GM19239 (cell line): ENCODE results near the gene LDLRAD3.

ENCODE experiments used
- DNase-seq: peaks from one replicate; pipeline ENCODE4 v3.0.0; 2011; ENCODE audit warnings: low spot score; ENCODE audit not compliant: insufficient read length
- FAIRE-seq: peaks from 2 replicates; lab custom pipeline; 2011; peaks lifted over from hg19 to GRCh38; lab: Jason Lieb, UNC

LDLRAD3 gene

DNA sequence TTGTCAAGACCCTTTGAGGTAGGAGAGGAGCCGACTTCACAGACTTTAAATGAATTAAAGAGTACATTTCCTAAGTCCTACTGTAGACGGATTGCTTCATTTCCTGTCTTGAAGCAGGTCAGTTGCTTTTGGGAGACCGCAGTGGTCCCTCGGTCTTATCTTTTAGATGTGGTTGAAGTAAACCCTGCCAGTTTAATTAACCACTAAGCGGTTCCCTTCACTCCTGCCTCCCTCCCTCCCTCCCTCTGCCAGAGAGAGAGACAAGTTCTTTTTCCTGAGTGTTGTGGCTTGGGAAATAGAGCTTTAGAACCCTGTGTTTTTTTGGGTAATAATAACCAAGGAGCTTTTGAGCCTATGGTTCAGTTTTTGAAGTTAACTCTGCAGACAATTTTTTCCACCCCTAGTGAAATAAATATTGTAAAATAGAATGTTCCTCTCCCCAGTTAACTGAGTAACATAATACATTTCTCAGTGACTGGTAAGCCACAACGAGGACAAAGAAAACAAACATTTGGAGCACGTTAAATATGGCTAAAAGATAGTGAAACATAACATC is 147.5 kb downstream of the LDLRAD3 start:
- FAIRE-seq (no peak), DNase-seq (no peak)

DNA sequence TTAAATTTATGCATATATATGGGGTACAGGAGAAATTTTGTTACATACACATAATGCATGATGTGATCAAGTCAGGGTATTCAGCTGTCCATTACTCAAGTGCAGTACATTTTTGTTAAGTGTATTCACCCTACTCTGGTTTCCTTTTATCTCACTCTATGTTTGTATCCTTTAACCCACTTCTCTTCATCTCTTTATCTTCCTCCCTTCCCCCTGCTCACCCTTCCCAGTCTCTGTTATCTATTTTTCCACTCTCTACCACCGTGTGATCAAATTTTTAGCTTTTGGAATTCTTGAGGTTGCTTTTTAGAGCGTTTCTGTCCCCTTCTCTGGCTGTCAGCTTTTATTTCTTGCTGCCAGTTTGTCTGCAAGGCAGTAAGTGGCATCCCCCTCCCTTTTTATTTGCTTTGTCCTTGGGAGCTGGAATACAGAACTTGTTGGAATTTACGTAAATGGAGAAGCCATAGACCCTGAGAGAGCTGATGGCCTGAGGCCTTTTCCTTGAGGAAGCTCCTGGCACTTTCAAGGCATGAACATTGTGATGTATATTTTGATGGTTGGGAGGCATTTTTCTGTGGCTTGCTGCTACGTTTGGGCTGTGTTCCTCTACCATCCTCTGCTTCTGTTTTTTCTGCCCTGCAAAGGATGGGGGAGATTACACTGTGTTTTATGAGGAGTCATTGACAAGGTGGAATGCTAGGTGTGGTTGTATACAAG is 148.6 kb downstream of the LDLRAD3 start:
- DNase-seq (no peak), FAIRE-seq (no peak)

- DNase-seq (no peak), FAIRE-seq (no peak)
Measured at GRCh38 chr11:36093548-36093947, 149.7 kb downstream of the LDLRAD3 start.

GRCh38 chr11:36094164-36094563 is 150.3 kb downstream of the LDLRAD3 start:
- DNase-seq: no peak
- FAIRE-seq: no peak

DNA sequence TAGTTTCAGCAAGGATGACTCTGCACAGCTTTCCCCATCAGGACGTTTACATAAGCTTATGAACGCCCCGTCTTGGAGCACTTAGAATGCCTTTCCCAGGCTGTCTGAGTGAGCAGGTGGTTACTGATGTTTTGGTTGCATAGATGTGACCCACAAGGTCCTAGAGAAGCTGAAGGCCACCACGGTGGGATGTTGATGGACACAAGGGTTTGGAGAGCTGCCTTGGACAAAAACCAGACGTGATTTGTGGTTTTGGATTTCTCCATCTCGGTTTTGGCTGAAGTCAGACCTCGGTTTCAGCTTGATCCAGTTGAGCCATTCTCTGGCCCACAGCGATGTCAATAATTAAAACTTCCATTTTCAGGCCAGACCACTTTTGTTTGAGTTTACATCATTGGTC is 151.9 kb downstream of the LDLRAD3 start:
- DNase-seq: no peak
- FAIRE-seq: no peak

GRCh38 chr11:36097219-36097650 is 153.4 kb downstream of the LDLRAD3 start:
- FAIRE-seq: no peak
- DNase-seq: no peak

- DNase-seq (no peak), FAIRE-seq (no peak)
Measured at GRCh38 chr11:36098087-36098486, 154.2 kb downstream of the LDLRAD3 start.

DNA sequence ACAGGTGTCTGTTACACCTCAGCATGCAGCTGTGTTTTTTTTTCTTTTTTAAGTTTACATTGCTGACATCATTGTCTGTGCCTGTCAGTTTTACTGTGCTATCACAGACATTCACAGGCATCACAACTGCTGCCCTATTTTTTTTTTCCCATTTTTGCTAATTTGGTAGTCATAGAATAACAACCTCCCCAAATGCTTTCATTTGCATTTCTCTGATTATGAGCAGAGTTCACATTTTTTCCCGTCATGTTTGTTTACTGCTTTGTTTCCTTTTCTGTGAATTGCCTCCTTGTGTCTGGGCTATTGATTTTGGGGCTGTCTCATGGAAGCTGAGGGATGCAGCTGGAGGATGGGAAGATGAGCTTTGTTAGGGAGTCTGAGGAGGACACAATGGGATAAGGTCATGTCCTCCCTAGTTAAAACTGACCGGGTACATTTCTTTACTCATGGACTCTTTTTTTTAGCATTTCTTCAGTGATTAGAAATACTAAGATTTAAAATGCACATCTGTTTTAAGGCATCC is 155.1 kb downstream of the LDLRAD3 start:
- FAIRE-seq: no peak
- no peak for DNase-seq

DNA sequence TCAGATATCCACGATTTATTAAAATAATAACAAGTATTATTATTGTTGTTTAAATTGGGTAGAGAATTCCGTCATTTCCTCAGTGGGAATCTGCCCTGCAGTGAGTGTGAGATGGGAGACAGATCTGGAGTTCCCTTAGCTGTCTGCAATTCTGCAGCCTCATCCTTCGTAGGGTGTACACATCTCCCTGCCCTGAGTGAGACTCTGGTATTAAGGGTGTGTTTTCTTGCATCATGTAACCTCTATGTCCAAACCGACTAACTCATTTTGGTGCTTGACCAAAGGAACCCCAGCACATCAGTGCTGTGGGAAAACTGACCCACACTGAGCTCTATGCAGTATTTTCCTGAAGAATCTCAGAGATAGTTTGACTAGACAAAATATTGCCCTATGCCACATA is 157.6 kb downstream of the LDLRAD3 start:
- FAIRE-seq (no peak), DNase-seq (no peak)

DNA sequence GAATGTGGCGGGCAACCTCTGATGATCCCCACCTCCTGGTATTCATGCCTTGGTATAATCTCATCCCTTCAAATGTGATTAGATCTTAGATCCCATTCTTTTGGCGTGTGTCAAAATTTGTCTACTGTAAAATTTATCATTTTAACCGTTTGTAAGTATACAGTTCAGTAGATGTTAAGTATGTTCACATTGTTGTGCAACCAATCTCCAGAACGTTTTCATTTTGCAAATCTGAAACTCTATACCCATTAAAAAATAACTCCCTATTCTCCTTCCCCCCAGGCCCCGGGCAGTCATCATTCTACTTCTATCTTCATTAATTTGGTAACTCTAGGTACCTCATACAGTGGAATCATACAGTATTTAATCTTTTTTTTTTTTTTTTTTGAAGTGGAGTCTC is 159.0 kb downstream of the LDLRAD3 start:
- DNase-seq: no peak
- FAIRE-seq: no peak

DNA sequence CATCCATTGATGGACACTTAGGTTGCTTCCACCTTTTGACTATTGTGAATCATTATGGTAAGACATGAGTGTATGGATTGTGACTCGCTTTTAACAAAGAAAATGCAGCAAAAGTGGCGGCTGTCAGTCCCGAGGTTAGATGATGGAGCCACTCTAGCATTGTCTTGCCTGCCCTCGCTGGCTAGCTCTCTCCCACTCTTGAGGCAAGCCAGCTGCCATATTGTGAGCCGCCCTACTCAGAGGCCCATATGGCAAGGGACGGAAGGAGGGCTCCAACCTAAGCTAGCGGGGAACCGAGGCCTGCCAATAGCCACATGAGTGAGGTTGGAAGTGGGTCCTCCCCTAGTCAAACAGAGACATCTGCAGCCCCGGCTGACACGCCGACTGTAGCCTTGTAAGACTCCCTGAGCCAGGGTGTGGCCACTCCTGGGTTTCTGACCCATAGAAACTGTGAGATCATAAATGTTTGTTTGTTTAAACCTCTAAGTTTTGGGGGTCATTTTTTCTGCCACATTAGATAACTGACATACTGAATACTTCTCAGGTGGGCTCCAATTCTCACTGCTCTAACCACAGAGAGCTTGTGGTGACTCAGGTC is 160.2 kb downstream of the LDLRAD3 start:
- FAIRE-seq (no peak), DNase-seq (no peak)

DNA sequence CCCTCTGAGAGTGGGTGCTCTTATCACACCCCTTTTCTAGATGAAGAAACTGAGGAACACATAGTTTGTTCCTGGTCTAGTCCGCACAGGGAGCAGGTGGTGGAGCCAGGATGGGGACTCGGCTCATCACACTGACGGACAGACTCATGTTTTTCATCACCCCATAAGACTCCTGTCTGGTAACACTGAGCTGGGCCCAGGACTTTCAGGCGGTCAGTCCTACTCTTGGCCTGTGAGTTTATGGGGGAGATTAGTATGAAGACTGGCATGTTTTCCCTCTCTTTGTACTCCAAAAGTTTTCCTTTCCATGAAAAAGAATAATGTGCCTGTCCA is 160.8 kb downstream of the LDLRAD3 start:
- FAIRE-seq (no peak), DNase-seq (no peak)

DNA sequence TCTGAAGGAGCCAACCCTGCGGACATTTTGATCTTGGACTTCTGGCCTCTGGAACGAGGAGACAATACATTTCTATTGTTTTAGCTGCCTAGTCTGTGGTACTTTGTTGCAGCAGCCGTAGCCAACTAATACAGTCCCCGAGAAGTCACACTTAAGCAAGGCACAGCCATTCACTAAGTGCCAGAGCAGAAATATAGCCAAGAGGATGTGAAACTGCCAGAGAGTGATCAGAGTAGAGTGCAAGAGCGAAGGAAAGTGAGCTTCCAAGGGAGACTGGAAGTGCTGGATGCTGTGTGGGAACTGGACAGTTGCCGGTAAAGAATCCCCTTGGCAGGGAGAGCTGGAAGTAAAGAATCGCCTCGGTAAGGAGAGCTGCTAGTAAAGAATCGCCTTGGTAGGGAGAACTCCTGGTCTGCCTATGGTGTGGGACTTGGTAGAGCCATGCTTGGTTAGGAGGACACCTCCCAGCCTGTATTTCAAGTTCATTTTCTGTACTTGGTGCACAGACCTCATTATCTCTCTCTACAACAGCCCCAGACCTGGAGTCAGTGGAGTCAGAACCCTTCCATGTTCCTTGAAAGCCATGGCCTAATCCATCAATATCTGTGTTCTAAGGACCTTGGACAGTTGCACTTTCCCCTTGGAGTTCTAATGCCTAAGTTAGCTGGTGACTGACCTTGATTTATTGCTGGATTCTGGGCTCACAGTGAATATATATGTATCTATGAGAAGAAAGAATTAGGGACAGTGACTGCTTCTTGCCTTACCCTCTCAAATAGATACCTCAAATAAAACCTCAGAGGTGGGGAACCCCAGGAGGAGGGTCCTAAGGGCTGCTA is 162.1 kb downstream of the LDLRAD3 start:
- no peak for FAIRE-seq
- no peak for DNase-seq

DNA sequence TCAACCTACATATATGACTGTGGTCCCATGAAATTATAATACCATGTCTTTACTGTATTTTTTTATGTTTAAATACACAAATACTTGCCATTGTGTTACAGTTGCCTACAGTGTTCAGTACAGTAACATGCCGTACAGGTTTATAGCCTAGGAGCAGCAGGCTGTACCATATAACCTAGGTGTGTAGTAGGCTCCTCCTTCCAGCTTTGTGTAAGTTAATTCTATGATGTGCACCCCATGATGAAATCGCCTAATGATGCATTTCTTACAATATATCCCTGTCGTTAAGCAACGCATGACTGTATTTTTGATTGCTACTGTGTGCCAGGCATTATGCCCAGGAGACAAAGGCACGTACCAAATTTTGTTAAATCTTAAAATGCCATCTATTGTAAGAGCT is 163.7 kb downstream of the LDLRAD3 start:
- FAIRE-seq (no peak), DNase-seq (no peak)

DNA sequence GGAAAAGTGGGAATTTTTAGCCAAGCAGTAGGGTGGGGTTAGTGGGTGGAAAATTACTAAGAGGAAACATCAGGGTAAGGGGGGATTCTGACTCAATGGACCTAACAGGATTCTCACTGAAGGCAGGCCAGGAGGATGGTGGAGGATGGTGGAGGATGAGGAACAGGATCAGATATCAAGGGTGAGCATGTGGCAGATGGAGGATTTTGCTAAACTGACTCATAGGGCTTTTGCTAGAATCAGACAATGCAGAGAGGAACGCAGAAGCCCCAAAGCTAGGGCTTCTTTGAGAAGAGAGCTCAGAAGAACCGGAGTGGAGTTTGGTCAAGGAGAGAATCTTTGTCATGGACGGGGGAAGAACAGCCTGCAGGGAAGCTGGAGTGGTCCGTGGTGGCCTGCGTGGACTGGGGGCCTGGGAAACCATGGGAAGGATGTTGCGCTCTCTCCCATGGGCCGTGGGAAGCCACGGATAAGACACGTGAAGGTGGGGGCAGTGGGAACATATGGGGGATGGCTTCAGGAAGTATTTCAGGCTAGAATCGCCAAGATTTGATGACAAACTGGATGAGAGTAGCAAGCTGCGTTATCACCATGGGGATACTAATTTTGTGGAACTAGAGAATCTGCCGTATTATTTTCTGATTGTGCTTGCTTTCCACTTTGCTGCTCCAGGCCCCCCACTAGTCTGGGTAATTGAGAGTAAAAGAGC is 165.2 kb downstream of the LDLRAD3 start:
- FAIRE-seq (no peak), DNase-seq (no peak)

GRCh38 chr11:36109590-36109849 is 165.7 kb downstream of the LDLRAD3 start:
- DNase-seq (no peak), FAIRE-seq (no peak)

DNA sequence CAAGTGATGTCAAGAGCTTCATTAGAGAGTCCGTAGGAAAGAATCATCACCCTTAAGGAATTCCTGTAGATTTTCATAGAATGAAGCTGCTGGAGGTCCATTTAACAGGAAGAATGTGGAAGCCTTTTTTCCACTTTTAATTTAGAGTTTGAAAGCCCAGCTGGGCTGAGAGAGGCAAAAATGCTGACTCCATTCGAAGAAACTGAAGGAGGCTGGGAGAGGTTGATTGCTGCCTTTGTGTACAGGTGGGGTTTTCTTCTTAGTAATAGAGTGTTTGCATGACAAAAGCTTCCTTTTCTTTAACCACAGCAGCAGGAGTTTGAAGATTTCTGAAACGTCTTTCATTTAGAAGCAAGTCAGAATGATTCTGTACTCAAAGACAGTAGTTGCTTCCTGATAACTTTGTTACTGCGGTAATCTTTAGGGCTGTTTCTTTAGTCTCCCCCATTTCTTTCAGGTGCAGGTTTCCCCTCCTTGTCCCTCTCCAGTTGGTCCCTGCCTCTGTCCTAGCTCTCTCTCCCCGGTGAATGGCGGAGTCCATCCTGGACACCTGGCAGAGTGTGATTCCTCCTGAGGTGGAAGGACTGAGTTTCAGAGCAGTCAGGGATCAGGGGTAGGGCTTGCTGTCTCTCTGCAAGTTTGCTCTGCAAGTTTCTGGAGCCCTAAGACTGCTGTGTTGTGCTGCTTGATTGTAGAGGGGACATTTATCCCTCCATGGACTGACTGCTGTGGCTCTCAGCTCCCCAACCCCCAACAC is 166.2 kb downstream of the LDLRAD3 start:
- DNase-seq: no peak
- FAIRE-seq: no peak

- no peak for DNase-seq
- no peak for FAIRE-seq
Measured at GRCh38 chr11:36110668-36111410, 167.0 kb downstream of the LDLRAD3 start.

GRCh38 chr11:36114095-36114494 is 170.2 kb downstream of the LDLRAD3 start:
- DNase-seq: no peak
- FAIRE-seq: no peak
